CD4-positive, CD25-positive, alpha-beta regulatory T cell (primary cell): ENCODE measurements around the gene PRKCB. TPM values are rescaled to one million over a fixed set of nuclear protein-coding genes. Genes with fewer than 3 reads are reported as not detected.
A peak's percentile ranks its signal among the peaks of the same experiment; 100 is the strongest.
"Not testable (repeated sequence)": the region's sequence is repeated elsewhere in the genome, so short reads cannot be mapped to it uniquely, and the experiment has no call there.

ENCODE experiments used
- ATAC-seq, 2 donors: fragments of 150-1000 bp; cut with Tn5 transposase; one replicate each; pipeline ENCODE4 v1.10.0; 2021; ENCODE audit warnings: low read depth in 2 of 2, moderate number of reproducible peaks in 2 of 2, moderate library complexity in 1 of 2
- DNase-seq, 3 donors: peaks; one replicate each; pipeline versions ENCODE4 v3.0.0 to v3.0.0-alpha.2; 2012 to 2022; ENCODE audit warnings: mixed read lengths in 1 of 3
- H3K27ac ChIP-seq: one replicate; pipeline ENCODE4 v1.7.0; 2013; ENCODE audit warnings: mild to moderate bottlenecking, low read length; ENCODE audit not compliant: insufficient read depth, poor library complexity, severe bottlenecking
- H3K27me3 ChIP-seq: one replicate; pipeline ENCODE4 v1.7.0; 2013; ENCODE audit warnings: low read length; ENCODE audit not compliant: control insufficient read depth, insufficient read depth
- H3K36me3 ChIP-seq: one replicate; pipeline ENCODE4 v1.7.0; 2013; ENCODE audit warnings: mild to moderate bottlenecking, low read length, moderate library complexity; ENCODE audit not compliant: control insufficient read depth, insufficient read depth
- H3K4me1 ChIP-seq: 2 replicates; pipeline ENCODE4 v1.7.0; 2013; ENCODE audit warnings: mild to moderate bottlenecking, low read length; ENCODE audit not compliant: insufficient read depth, control insufficient read depth, poor library complexity, severe bottlenecking
- H3K4me3 ChIP-seq: one replicate; pipeline ENCODE4 v1.7.0; 2013; ENCODE audit warnings: low read depth, mild to moderate bottlenecking, low read length, moderate library complexity
- H3K9me3 ChIP-seq, 2 experiments: 1 replicate in 1 of 2; 2 replicates in 1 of 2; pipeline ENCODE4 v1.7.0; 2013; ENCODE audit warnings: low read length in 2 of 2, mild to moderate bottlenecking in 1 of 2, moderate library complexity in 1 of 2; ENCODE audit not compliant: control insufficient read depth in 2 of 2
- H3K27ac Mint-ChIP-seq, 3 donors: one replicate each; pipeline ENCODE4 v1.8.0; 2020 to 2022; ENCODE audit warnings: mild to moderate bottlenecking in 3 of 3, mixed read lengths in 3 of 3, moderate library complexity in 2 of 3
- H3K27me3 Mint-ChIP-seq: one replicate; pipeline ENCODE4 v1.8.0; 2022; ENCODE audit warnings: mild to moderate bottlenecking, mixed read lengths
- H3K36me3 Mint-ChIP-seq: one replicate; pipeline ENCODE4 v1.8.0; 2020; ENCODE audit warnings: mixed read lengths
- H3K4me1 Mint-ChIP-seq, 4 donors: one replicate each; pipeline ENCODE4 v1.8.0; 2020 to 2022; ENCODE audit warnings: mixed read lengths in 4 of 4, mild to moderate bottlenecking in 1 of 4
- H3K4me3 Mint-ChIP-seq, 4 donors: one replicate each; pipeline ENCODE4 v1.8.0; 2020 to 2022; ENCODE audit warnings: mild to moderate bottlenecking in 4 of 4, mixed read lengths in 4 of 4, moderate library complexity in 3 of 4
- H3K9me3 Mint-ChIP-seq, 7 donors: one replicate each; pipeline ENCODE4 v1.8.0; 2020 to 2022; ENCODE audit warnings: mixed read lengths in 7 of 7, mild to moderate bottlenecking in 3 of 7, moderate library complexity in 2 of 7
- polyA plus RNA-seq, 4 donors: library from polyadenylated mRNA; unstranded; fragments of 300-500 nt; fragmentation: Illumina TruSeq; gene quantifications; one replicate each; pipeline ENCODE4 v1.2.3, GENCODE V29; 2021
- total RNA-seq: library from RNA; stranded (reverse); gene quantifications from one replicate; pipeline ENCODE4 v1.2.3, GENCODE V29; 2022

PRKCB gene
- total and polyA plus RNA-seq, 5 donors from 2014 or later: 37.4 to 83.1 (median 50.5) TPM

- Mint-ChIP-seq H3K4me3 (peak overlapping the region in 1 of 4 donors; percentile 44), H3K4me1 (peaks cover 15 to 49% (median 37%) of the 10 kb centered on the region in 4 donors), H3K27ac (peak overlapping the region in 2 of 3 donors; percentile 30 to 77), H3K36me3 (peaks cover 36% of the 10 kb centered on the region)
- ATAC-seq, DNase-seq, H3K4me3 ChIP-seq, H3K9me3 ChIP-seq, H3K27me3 ChIP-seq, H3K9me3 Mint-ChIP-seq, H3K27ac ChIP-seq, H3K27me3 Mint-ChIP-seq: not testable (repeated sequence)
- Histone ChIP-seq H3K4me1 (peaks cover 15% of the 10 kb centered on the region), H3K36me3 (peaks cover 34% of the 10 kb centered on the region)
Observed at GRCh38 chr16:24152048-24152447, 316.3 kb downstream of the PRKCB start.

- H3K27me3 Mint-ChIP-seq: no peaks in the 10 kb centered on the region
- peak overlapping the region in 2 of 3 donors; percentile 34 to 75 for H3K27ac Mint-ChIP-seq
- peaks cover 40% of the 10 kb centered on the region for H3K36me3 ChIP-seq
- no peak for ATAC-seq
- peaks cover 44% of the 10 kb centered on the region for H3K36me3 Mint-ChIP-seq
- H3K4me1 Mint-ChIP-seq: peaks cover 15 to 49% (median 34%) of the 10 kb centered on the region in 4 donors
- H3K4me3 ChIP-seq: no peak overlapping the region
- no peaks in the 10 kb centered on the region for H3K27me3 ChIP-seq
- H3K4me3 Mint-ChIP-seq: no peak overlapping the region
- H3K9me3 ChIP-seq: no peaks in the 10 kb centered on the region
- no peak overlapping the region for H3K27ac ChIP-seq
- no peaks in the 10 kb centered on the region for H3K9me3 Mint-ChIP-seq
- peaks cover 15% of the 10 kb centered on the region for H3K4me1 ChIP-seq
- DNase-seq: no peak
Observed at GRCh38 chr16:24152826-24153225, 317.0 kb downstream of the PRKCB start.

DNA sequence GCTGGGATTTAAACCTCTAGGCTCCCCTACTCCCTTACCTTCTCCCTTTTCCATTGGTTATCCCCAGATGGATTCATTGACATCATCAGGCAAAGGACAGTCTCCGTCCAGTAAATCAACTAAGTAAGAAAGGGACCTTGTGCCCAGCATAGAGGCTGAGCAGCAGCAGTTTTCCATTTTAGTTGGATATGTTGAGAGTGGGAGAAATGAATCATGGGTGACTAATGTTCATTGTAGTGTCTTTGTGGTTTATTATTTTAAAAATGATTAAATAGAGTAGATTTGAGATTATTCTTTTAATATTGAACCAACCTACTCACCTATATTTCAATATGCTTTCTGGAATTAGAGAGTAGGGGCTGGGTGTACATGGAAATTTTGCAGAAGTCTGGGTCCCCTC is 321.0 kb downstream of the PRKCB start:
- ATAC-seq (no peak), DNase-seq (no peak)
- Histone ChIP-seq H3K4me1 (peaks cover 2% of the 10 kb centered on the region), H3K36me3 (peaks cover 54% of the 10 kb centered on the region), H3K4me3 (no peak overlapping the region), H3K27ac (no peak overlapping the region), H3K27me3 (no peaks in the 10 kb centered on the region), H3K9me3 (no peaks in the 10 kb centered on the region)
- Mint-ChIP-seq H3K9me3 (peaks cover 0 to 2% (median 0%) of the 10 kb centered on the region in 7 donors), H3K4me1 (peaks cover 0 to 20% (median 12%) of the 10 kb centered on the region in 4 donors), H3K27me3 (no peaks in the 10 kb centered on the region), H3K4me3 (no peak overlapping the region), H3K27ac (peak overlapping the region in 1 of 3 donors; percentile 65), H3K36me3 (peaks cover 39% of the 10 kb centered on the region)

DNA sequence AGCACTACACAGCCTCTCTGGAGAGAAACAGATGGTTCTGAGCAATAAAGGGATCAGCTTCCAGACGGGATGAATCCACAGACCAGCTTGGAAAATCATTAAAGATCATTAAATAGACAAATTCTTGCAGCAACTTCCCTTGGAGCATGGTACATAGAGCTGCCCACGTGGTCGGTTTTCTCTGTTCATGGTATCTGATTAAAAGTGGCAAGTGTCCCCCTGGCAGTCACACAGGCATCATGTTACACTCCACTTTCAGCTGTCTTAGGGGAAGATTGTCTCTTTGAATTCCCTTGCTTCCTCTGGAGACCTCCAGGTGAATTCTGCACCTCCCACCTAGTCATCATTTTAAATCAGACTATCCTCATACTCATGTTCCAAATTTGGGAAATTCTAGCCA is 328.2 kb downstream of the PRKCB start:
- H3K9me3 Mint-ChIP-seq: peaks cover 0 to 1% (median 0%) of the 10 kb centered on the region in 7 donors
- Histone ChIP-seq H3K36me3 (peaks cover 22% of the 10 kb centered on the region), H3K27me3 (no peaks in the 10 kb centered on the region), H3K9me3 (no peaks in the 10 kb centered on the region), H3K4me3 (no peak overlapping the region), H3K27ac (no peak overlapping the region), H3K4me1 (no peaks in the 10 kb centered on the region)
- DNase-seq (no peak), ATAC-seq (no peak)
- no peaks in the 10 kb centered on the region for H3K27me3 Mint-ChIP-seq
- H3K36me3 Mint-ChIP-seq: peaks cover 39% of the 10 kb centered on the region
- H3K4me1 Mint-ChIP-seq: peaks cover 5 to 16% (median 7%) of the 10 kb centered on the region in 4 donors
- H3K27ac Mint-ChIP-seq: peak overlapping the region in 1 of 3 donors; percentile 77
- no peak overlapping the region for H3K4me3 Mint-ChIP-seq

DNA sequence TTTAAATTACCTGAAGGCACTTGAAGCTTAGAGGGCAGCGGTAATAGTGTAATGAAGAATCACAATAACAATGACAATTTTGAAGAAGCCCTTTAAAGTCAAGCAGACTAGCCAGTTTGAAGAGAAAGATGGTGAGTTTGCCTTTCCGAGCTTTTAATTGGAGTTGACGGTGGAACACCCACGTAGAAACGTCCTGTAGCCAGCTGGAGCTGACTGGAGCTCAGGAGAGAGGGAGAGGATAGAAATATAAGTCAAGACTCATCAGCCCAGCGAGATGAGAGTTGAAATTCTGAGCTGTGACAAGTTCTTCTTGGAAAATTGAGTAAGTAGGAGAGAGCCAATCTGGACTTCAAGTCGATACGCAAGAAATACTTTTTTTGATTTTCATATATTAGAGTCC is 328.6 kb downstream of the PRKCB start:
- Histone ChIP-seq H3K9me3 (no peaks in the 10 kb centered on the region), H3K4me3 (no peak overlapping the region), H3K4me1 (no peaks in the 10 kb centered on the region), H3K27ac (no peak overlapping the region), H3K36me3 (peaks cover 22% of the 10 kb centered on the region), H3K27me3 (no peaks in the 10 kb centered on the region)
- Mint-ChIP-seq H3K4me1 (peaks cover 3 to 16% (median 7%) of the 10 kb centered on the region in 4 donors), H3K36me3 (peaks cover 44% of the 10 kb centered on the region), H3K27ac (peak overlapping the region in 1 of 3 donors; percentile 77), H3K9me3 (no peaks in the 10 kb centered on the region), H3K4me3 (no peak overlapping the region), H3K27me3 (no peaks in the 10 kb centered on the region)
- DNase-seq (no peak), ATAC-seq (no peak)

DNA sequence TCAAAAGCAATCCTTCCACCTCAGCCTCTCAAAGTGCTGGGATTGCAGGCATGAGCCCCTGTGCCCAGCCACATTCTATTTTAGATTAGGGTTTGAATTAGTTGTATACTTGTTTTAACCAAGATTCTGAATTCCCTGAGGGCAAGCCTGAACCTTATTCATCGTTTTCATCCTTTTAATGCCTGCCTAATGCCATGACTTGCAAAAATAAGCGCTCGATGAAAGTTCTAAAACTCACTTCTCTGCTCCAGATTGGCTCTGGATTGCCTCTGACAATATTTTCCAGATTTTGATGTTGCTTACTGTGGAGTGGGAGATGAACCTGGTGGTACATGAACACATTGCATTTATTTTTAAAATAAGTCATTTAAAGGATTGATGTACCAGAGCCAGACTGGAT is 329.5 kb downstream of the PRKCB start:
- H3K36me3 ChIP-seq: peaks cover 21% of the 10 kb centered on the region
- H3K27me3 Mint-ChIP-seq: no peaks in the 10 kb centered on the region
- peaks cover 48% of the 10 kb centered on the region for H3K36me3 Mint-ChIP-seq
- no peak overlapping the region for H3K27ac ChIP-seq
- no peak overlapping the region for H3K4me3 ChIP-seq
- no peak overlapping the region for H3K4me3 Mint-ChIP-seq
- H3K4me1 Mint-ChIP-seq: peaks cover 3 to 15% (median 7%) of the 10 kb centered on the region in 4 donors
- DNase-seq (no peak), ATAC-seq (no peak)
- no peaks in the 10 kb centered on the region for H3K4me1 ChIP-seq
- H3K27ac Mint-ChIP-seq: no peak overlapping the region
- H3K27me3 ChIP-seq: no peaks in the 10 kb centered on the region
- H3K9me3 Mint-ChIP-seq: no peaks in the 10 kb centered on the region
- H3K9me3 ChIP-seq: no peaks in the 10 kb centered on the region

- Histone ChIP-seq H3K4me1 (no peaks in the 10 kb centered on the region), H3K27ac (no peak overlapping the region), H3K9me3 (no peaks in the 10 kb centered on the region), H3K36me3 (peaks cover 21% of the 10 kb centered on the region), H3K4me3 (no peak overlapping the region), H3K27me3 (no peaks in the 10 kb centered on the region)
- H3K36me3 Mint-ChIP-seq: peaks cover 50% of the 10 kb centered on the region
- H3K4me1 Mint-ChIP-seq: peaks cover 3 to 10% (median 7%) of the 10 kb centered on the region in 4 donors
- H3K9me3 Mint-ChIP-seq: no peaks in the 10 kb centered on the region
- H3K4me3 Mint-ChIP-seq: no peak overlapping the region
- no peaks in the 10 kb centered on the region for H3K27me3 Mint-ChIP-seq
- H3K27ac Mint-ChIP-seq: peak overlapping the region in 1 of 3 donors; percentile 74
- ATAC-seq: no peak
- no peak for DNase-seq
Observed at GRCh38 chr16:24166661-24167528, 331.1 kb downstream of the PRKCB start.

GRCh38 chr16:24168856-24169255 is 333.1 kb downstream of the PRKCB start:
- no peak overlapping the region for H3K4me3 ChIP-seq
- no peaks in the 10 kb centered on the region for H3K9me3 ChIP-seq
- H3K27me3 ChIP-seq: no peaks in the 10 kb centered on the region
- no peaks in the 10 kb centered on the region for H3K4me1 ChIP-seq
- DNase-seq: no peak
- Mint-ChIP-seq H3K4me1 (peaks cover 3 to 10% (median 7%) of the 10 kb centered on the region in 4 donors), H3K36me3 (peaks cover 59% of the 10 kb centered on the region), H3K9me3 (no peaks in the 10 kb centered on the region), H3K27ac (no peak overlapping the region), H3K27me3 (no peaks in the 10 kb centered on the region), H3K4me3 (no peak overlapping the region)
- H3K27ac ChIP-seq: no peak overlapping the region
- no peak for ATAC-seq
- peaks cover 38% of the 10 kb centered on the region for H3K36me3 ChIP-seq
